Measurements from ENCODE around the gene CDK14. TPM values are rescaled to one million over a fixed set of nuclear protein-coding genes. Genes with fewer than 3 reads are reported as not detected.
A peak's percentile ranks its signal among the peaks of the same experiment; 100 is the strongest.

CDK14 gene
- total and polyA plus RNA-seq, 10 of the 15 experiments (the other 5 are each of a cell fraction or from before 2014, with no cell fraction given) = 6.5 to 61.3 (median 24.2) TPM

- POLR2A ChIA-PET = interaction anchor here (0.7 kb wide), 1 partner anchor 12 kb away, joined by 5 read pairs; no protein-coding TSS in a partner anchor
Observed at GRCh38 chr7:90764848-90765570, 168.9 kb downstream of the CDK14 start.

DNA sequence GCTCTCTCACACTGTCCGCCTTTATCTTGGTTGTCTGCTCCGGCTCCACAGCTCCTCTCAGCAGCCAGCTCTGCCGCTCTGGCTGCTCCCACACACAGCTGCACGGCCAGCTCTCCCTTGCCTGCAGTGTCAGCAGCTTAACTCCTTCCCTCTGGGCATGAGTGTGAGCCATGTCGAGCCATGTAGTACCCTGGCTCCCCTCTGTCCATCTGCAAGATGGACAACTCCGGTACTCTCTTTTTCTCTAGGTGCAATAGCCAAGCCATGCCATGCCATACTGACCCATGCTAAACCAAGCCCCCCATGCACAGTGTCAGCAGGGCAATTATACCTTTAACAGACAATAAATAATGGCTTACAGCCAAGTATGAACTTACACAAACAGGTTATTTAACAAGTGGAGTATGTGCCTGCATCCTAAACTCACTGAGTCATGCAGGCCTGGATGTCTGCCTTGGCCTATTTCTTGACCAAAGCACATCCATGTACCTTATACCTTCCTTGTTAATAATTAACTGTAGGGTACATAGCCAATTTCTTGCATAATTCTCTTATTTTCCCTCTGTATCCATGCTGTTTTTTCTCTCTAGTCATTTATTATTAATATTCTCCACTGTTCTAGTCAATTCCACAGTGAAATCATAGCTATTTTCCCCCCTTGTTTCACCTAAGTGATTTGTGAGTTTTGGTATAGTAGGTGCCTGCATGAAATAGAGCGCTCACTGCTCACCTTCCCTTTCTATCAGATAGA is 170.9 kb downstream of the CDK14 start:
- CTCF ChIA-PET = interaction anchor here (1.0 to 2.3 kb wide), 7 partner anchors 10 to 165 kb away, joined by 3 to 9 read pairs (median 5); no protein-coding TSS in a partner anchor
- TF ChIP-seq ATF3 (IDR thresholded peaks at IDR 0.05; ENCODE audit: borderline replicate concordance, extremely low read depth, low read depth, low read length) = no peak
- TF ChIP-seq, protein P1, sequence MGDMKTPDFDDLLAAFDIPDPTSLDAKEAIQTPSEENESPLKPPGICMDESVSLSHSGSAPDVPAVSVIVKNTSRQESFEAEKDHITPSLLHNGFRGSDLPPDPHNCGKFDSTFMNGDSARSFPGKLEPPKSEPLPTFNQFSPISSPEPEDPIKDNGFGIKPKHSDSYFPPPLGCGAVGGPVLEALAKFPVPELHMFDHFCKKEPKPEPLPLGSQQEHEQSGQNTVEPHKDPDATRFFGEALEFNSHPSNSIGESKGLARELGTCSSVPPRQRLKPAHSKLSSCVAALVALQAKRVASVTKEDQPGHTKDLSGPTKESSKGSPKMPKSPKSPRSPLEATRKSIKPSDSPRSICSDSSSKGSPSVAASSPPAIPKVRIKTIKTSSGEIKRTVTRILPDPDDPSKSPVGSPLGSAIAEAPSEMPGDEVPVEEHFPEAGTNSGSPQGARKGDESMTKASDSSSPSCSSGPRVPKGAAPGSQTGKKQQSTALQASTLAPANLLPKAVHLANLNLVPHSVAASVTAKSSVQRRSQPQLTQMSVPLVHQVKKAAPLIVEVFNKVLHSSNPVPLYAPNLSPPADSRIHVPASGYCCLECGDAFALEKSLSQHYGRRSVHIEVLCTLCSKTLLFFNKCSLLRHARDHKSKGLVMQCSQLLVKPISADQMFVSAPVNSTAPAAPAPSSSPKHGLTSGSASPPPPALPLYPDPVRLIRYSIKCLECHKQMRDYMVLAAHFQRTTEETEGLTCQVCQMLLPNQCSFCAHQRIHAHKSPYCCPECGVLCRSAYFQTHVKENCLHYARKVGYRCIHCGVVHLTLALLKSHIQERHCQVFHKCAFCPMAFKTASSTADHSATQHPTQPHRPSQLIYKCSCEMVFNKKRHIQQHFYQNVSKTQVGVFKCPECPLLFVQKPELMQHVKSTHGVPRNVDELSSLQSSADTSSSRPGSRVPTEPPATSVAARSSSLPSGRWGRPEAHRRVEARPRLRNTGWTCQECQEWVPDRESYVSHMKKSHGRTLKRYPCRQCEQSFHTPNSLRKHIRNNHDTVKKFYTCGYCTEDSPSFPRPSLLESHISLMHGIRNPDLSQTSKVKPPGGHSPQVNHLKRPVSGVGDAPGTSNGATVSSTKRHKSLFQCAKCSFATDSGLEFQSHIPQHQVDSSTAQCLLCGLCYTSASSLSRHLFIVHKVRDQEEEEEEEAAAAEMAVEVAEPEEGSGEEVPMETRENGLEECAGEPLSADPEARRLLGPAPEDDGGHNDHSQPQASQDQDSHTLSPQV (IDR thresholded peaks at IDR 0.05) = no peak
- no peak for TF ChIP-seq EED (IDR thresholded peaks at IDR 0.05; ENCODE audit: low read depth)

More at GRCh38 chr7:90764848-90765570, 168.9 kb downstream of the CDK14 start:
- intact Hi-C loops (cut with micrococcal nuclease; ENCODE audit: unreplicated experiment) (loop anchor here (5.0 kb wide), 1 partner anchor 267 kb away; no protein-coding TSS in a partner anchor), in situ Hi-C loops (cut with MboI) (no loop called here)
- H4K20me1 ChIP-seq (ENCODE audit: control insufficient read depth, insufficient read depth) = no peaks in the 10 kb centered on the region
- ChIA-PET SMC1A (ENCODE audit: uncharacterized antibody, unreplicated experiment) (interaction anchor here (0.6 to 5.1 kb wide), 16 partner anchors 11 to 262 kb away, joined by 3 to 24 read pairs (median 4); no protein-coding TSS in a partner anchor), CTCF (interaction anchor here (0.6 to 2.3 kb wide), 9 partner anchors 8 to 167 kb away, joined by 3 to 9 read pairs (median 4); no protein-coding TSS in a partner anchor), RAD21 (ENCODE audit: unreplicated experiment) (interaction anchor here (0.8 to 2.9 kb wide), 8 partner anchors 8 to 92 kb away, joined by 3 to 10 read pairs (median 4); no protein-coding TSS in a partner anchor)
- H3K4me2 ChIP-seq (ENCODE audit: control insufficient read depth, insufficient read depth) = no peak overlapping the region
- DNase-seq (ENCODE audit: low read depth, low spot score) (no peak), FAIRE-seq (no peak), ATAC-seq (peak; percentile 81)
- H3K36me3 ChIP-seq (ENCODE audit: control insufficient read depth in 2 of 2, insufficient read depth in 2 of 2, low read length in 1 of 2) = no peaks in the 10 kb centered on the region
- TF ChIP-seq ATF7 (IDR thresholded peaks at IDR 0.05; ENCODE audit: low read depth) (peak; percentile 39), MXI1 (IDR thresholded peaks at IDR 0.05; ENCODE audit: low read depth, low read length) (no peak), MEF2B (IDR thresholded peaks at IDR 0.05; ENCODE audit: partially characterized antibody, poor library complexity, severe bottlenecking) (peak; percentile 87)
- no peak overlapping the region for H3K9ac ChIP-seq (ENCODE audit: control insufficient read depth, insufficient read depth, low read length)
- H3K4me3 ChIP-seq = no peak overlapping the region
- no peak overlapping the region for H2AFZ ChIP-seq (ENCODE audit: control insufficient read depth, low read depth, low read length)
- TSS peak; percentile 14 for BruUV-seq (replicated peaks)
- H3K79me2 ChIP-seq (ENCODE audit: control insufficient read depth, insufficient read depth, low read length) = no peaks in the 10 kb centered on the region; the same call in 1 of the 2 replicates
- H3K27ac ChIP-seq (ENCODE audit: control insufficient read depth, insufficient read depth) = no peak overlapping the region
- no peaks in the 10 kb centered on the region for H3K27me3 ChIP-seq (replicated peaks in 1 of 2; ENCODE audit: control insufficient read depth in 2 of 2, insufficient read depth in 2 of 2, low read length in 1 of 2)
- H3K9me3 ChIP-seq (replicated peaks; ENCODE audit: control insufficient read depth, insufficient read depth, low read length) = no peaks in the 10 kb centered on the region; the same call in 1 of the 3 replicates
- no peaks in the 10 kb centered on the region for H3K4me1 ChIP-seq (ENCODE audit: control insufficient read depth, insufficient read depth, low read length)
- WGBS (ENCODE audit: insufficient coverage, insufficient replicate concordance, low lambda C conversion rate, missing lambda C conversion rate) = 53% methylated on average over 2 of the region's 2 CpGs

More for the DNA sequence above, 170.9 kb downstream of the CDK14 start:
- BruUV-seq (replicated peaks) = no TSS peak
- Histone ChIP-seq H2AFZ (ENCODE audit: control insufficient read depth, low read depth, low read length) (no peak overlapping the region), H3K36me3 (ENCODE audit: control insufficient read depth in 2 of 2, insufficient read depth in 2 of 2, low read length in 1 of 2) (peaks cover 0 to 2% of the 10 kb centered on the region in 2 experiments; a peak in 1 of 4 replicates), H3K4me1 (ENCODE audit: control insufficient read depth, insufficient read depth, low read length) (no peaks in the 10 kb centered on the region), H3K4me2 (ENCODE audit: control insufficient read depth, insufficient read depth) (no peak overlapping the region), H3K27ac (ENCODE audit: control insufficient read depth, insufficient read depth) (no peak overlapping the region), H3K4me3 (no peak overlapping the region), H3K9me3 (replicated peaks; ENCODE audit: control insufficient read depth, insufficient read depth, low read length) (peaks cover 9% of the 10 kb centered on the region), H3K27me3 (replicated peaks in 1 of 2; ENCODE audit: control insufficient read depth in 2 of 2, insufficient read depth in 2 of 2, low read length in 1 of 2) (no peaks in the 10 kb centered on the region), H3K79me2 (ENCODE audit: control insufficient read depth, insufficient read depth, low read length) (no peaks in the 10 kb centered on the region; the same call in 1 of the 2 replicates), H4K20me1 (ENCODE audit: control insufficient read depth, insufficient read depth) (no peaks in the 10 kb centered on the region), H3K9ac (ENCODE audit: control insufficient read depth, insufficient read depth, low read length) (no peak overlapping the region)
- in situ Hi-C loops (cut with MboI) (no loop called here), intact Hi-C loops (cut with micrococcal nuclease; ENCODE audit: unreplicated experiment) (no loop called here)
- WGBS (ENCODE audit: insufficient coverage, insufficient replicate concordance, low lambda C conversion rate, missing lambda C conversion rate) = 94% methylated on average over 7 of the region's 7 CpGs
- FAIRE-seq (no peak), DNase-seq (ENCODE audit: low read depth, low spot score) (no peak), ATAC-seq (no peak; the same call in 2 of the 3 replicates)
- RAD21 ChIA-PET (ENCODE audit: unreplicated experiment) = interaction anchor here (1.1 to 2.9 kb wide), 6 partner anchors 10 to 267 kb away, joined by 3 to 10 read pairs (median 4); no protein-coding TSS in a partner anchor
- SMC1A ChIA-PET (ENCODE audit: uncharacterized antibody, unreplicated experiment) = interaction anchor here (1.1 to 5.1 kb wide), 12 partner anchors 7 to 165 kb away, joined by 3 to 24 read pairs (median 5); no protein-coding TSS in a partner anchor
- POLR2A ChIA-PET = no interaction called here

Data from GM12878 (cell line).